ENCODE measurements around the gene HMGN4. TPM values are rescaled to one million over a fixed set of nuclear protein-coding genes. Genes with fewer than 3 reads are reported as not detected.

Gene HMGN4
- total and polyA plus RNA-seq, 9 of the 15 experiments (the other 6 are each of a cell fraction or from before 2014, with no cell fraction given): 35.4 to 134 (median 94.1) TPM

DNA sequence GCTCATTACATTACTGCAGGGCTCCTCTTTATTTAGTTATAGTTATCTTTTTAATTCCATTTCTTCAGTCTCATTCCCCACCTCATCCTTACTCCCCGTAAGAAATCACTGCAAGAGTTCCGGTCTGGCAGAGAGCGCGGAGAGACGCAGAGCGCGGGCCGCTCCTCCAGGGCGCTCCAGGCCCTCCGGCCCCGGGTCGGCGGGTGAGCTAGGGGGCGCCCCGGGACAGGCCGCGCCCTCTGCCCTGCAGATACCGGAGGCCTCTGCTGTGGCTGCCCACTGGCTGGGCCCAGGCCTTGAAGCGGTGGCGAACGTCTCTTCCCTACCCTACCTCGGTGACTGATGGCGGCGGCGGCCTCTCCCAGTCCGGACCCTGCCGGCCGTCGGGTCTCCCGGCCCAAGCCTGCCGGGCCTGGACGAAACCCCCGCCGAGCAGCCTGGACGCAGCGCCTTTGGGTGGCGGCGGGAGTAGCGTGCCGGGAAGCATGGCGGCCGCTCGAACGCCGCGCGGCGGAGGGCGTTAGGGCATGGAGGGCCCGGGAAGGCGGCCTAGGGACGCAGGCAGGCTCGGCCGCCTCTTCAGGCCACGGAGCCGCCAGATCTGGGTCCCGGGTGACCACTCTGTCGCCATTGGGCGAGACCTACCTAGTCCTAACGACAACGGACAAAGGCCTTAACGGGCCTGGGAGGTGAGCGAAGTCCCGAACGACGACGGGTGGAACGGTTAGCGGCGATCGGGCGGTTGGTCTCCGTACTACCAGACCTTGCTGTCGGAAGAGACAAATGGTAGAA, 16.4 kb upstream of the HMGN4 start (continued):
- TF ChIP-seq ZNF695 (CRISPR knock-in tag; IDR thresholded peaks at IDR 0.05) (no peak), ZNF41 (CRISPR knock-in tag; conservative IDR thresholded peaks at IDR 0.05) (no peak), DPF2 (IDR thresholded peaks at IDR 0.05) (peak; percentile 68), RBM22 (IDR thresholded peaks at IDR 0.05; ENCODE audit: low read depth, low read length, poor library complexity, severe bottlenecking) (no peak), ARID1B (IDR thresholded peaks at IDR 0.05) (no peak), EP400 (IDR thresholded peaks at IDR 0.05) (peak; percentile 93), KDM4B (IDR thresholded peaks at IDR 0.05; ENCODE audit: borderline replicate concordance in 2 of 2, low read depth in 1 of 2) (0 out of 4 replicates have a peak, but pooled peaks of 1 of the 2 experiments have one; percentile 50), NFATC3 (IDR thresholded peaks at IDR 0.05) (no peak), MXI1 (IDR thresholded peaks at IDR 0.05; ENCODE audit: low read depth, low read length) (no peak)
- TF ChIP-seq, protein P1, sequence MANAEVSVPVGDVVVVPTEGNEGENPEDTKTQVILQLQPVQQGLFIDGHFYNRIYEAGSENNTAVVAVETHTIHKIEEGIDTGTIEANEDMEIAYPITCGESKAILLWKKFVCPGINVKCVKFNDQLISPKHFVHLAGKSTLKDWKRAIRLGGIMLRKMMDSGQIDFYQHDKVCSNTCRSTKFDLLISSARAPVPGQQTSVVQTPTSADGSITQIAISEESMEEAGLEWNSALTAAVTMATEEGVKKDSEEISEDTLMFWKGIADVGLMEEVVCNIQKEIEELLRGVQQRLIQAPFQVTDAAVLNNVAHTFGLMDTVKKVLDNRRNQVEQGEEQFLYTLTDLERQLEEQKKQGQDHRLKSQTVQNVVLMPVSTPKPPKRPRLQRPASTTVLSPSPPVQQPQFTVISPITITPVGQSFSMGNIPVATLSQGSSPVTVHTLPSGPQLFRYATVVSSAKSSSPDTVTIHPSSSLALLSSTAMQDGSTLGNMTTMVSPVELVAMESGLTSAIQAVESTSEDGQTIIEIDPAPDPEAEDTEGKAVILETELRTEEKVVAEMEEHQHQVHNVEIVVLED (CRISPR knock-in tag; IDR thresholded peaks at IDR 0.05): peak; percentile 46
- TF ChIP-seq, protein P2, sequence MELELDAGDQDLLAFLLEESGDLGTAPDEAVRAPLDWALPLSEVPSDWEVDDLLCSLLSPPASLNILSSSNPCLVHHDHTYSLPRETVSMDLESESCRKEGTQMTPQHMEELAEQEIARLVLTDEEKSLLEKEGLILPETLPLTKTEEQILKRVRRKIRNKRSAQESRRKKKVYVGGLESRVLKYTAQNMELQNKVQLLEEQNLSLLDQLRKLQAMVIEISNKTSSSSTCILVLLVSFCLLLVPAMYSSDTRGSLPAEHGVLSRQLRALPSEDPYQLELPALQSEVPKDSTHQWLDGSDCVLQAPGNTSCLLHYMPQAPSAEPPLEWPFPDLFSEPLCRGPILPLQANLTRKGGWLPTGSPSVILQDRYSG (tag; conservative IDR thresholded peaks at IDR 0.05; ENCODE audit: low read depth): peak; percentile 84
- TF ChIP-seq, protein P3, sequence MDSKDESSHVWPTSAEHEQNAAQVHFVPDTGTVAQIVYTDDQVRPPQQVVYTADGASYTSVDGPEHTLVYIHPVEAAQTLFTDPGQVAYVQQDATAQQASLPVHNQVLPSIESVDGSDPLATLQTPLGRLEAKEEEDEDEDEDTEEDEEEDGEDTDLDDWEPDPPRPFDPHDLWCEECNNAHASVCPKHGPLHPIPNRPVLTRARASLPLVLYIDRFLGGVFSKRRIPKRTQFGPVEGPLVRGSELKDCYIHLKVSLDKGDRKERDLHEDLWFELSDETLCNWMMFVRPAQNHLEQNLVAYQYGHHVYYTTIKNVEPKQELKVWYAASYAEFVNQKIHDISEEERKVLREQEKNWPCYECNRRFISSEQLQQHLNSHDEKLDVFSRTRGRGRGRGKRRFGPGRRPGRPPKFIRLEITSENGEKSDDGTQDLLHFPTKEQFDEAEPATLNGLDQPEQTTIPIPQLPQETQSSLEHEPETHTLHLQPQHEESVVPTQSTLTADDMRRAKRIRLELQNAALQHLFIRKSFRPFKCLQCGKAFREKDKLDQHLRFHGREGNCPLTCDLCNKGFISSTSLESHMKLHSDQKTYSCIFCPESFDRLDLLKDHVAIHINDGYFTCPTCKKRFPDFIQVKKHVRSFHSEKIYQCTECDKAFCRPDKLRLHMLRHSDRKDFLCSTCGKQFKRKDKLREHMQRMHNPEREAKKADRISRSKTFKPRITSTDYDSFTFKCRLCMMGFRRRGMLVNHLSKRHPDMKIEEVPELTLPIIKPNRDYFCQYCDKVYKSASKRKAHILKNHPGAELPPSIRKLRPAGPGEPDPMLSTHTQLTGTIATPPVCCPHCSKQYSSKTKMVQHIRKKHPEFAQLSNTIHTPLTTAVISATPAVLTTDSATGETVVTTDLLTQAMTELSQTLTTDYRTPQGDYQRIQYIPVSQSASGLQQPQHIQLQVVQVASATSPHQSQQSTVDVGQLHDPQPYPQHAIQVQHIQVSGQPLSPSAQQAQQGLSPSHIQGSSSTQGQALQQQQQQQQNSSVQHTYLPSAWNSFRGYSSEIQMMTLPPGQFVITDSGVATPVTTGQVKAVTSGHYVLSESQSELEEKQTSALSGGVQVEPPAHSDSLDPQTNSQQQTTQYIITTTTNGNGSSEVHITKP (IDR thresholded peaks at IDR 0.05; ENCODE audit: partially characterized antibody): peak; percentile 11
- TF ChIP-seq, protein P4, sequence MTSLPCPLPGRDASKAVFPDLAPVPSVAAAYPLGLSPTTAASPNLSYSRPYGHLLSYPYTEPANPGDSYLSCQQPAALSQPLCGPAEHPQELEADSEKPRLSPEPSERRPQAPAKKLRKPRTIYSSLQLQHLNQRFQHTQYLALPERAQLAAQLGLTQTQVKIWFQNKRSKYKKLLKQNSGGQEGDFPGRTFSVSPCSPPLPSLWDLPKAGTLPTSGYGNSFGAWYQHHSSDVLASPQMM (CRISPR knock-in tag; IDR thresholded peaks at IDR 0.05): no peak
- TF ChIP-seq, protein P5, sequence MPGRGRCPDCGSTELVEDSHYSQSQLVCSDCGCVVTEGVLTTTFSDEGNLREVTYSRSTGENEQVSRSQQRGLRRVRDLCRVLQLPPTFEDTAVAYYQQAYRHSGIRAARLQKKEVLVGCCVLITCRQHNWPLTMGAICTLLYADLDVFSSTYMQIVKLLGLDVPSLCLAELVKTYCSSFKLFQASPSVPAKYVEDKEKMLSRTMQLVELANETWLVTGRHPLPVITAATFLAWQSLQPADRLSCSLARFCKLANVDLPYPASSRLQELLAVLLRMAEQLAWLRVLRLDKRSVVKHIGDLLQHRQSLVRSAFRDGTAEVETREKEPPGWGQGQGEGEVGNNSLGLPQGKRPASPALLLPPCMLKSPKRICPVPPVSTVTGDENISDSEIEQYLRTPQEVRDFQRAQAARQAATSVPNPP (IDR thresholded peaks at IDR 0.05; ENCODE audit: borderline replicate concordance, insufficient read depth, insufficient read length): no peak

All from K562 (cell line).